Measurements from ENCODE around the gene PTGIR.

GRCh38 chr19:46621191-46622117 is 3.4 kb downstream of the PTGIR start:
- TF ChIP-seq SP1 (IDR thresholded peaks at IDR 0.05), result no peak
- TF ChIP-seq FOXM1 (IDR thresholded peaks at IDR 0.05; ENCODE audit: borderline replicate concordance), result no peak
- TF ChIP-seq FOXA1 (IDR thresholded peaks at IDR 0.05), result no peak
- no peak for TF ChIP-seq CTBP1 (IDR thresholded peaks at IDR 0.05; ENCODE audit: borderline replicate concordance)
- no peak for TF ChIP-seq FOXK2 (IDR thresholded peaks at IDR 0.05)

Measured in HEK293T (cell line).